ENCODE data around the gene TMEM86B. TPM values are rescaled to one million over a fixed set of nuclear protein-coding genes. Genes with fewer than 3 reads are reported as not detected.

Gene TMEM86B
- total RNA-seq, 1 donor from 2014 or later: 10.0 TPM

DNA sequence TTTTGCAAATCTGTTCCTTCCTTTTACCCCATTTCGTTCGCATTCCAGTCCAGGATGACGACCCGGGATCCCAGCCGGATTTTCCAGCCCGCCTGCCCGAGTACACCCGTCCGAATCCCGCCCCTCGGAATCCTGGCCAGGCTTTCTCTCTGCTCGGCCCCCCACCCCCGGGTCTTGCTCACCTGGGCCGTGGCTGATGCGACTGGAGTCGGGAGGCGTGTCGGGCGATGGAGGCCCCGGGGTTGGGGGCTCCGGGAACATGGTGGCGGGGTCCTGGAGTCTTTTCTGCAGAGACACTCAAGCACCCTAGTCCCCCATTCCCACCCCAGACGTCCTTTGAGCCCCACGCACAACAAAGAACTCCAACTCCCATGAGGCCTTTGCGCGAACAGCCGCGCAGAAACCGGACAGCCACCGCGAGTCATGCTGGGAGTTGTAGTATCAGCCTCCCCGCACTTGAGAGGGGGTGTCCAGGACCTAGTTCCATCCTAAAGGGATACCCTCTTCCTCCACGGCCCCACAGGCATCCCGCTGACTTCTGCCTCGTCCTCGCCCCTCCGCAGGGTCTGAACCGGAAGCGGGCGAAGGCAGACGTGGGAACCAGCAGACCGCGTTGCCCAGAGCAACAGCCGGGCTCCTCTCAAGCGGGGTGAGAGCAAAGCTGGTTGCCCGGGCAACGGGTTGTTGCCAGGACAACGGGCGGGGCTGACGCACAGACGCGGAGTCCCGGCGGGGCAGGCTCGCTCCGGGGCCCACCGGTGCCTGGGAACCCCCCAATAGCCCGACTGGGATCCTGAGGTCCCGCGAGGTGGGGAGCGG lies 49.6 kb downstream of the TMEM86B start:
- DNase-seq (ENCODE audit: low spot score, unreplicated experiment): peak; percentile 74
- H3K4me3 Mint-ChIP-seq (ENCODE audit: low read depth): peak overlapping the region; percentile 72
- H3K4me1 Mint-ChIP-seq (ENCODE audit: low read depth): peaks cover 2% of the 10 kb centered on the region
- peaks cover 82% of the 10 kb centered on the region for H3K27me3 Mint-ChIP-seq
- TF ChIP-seq, protein P1, sequence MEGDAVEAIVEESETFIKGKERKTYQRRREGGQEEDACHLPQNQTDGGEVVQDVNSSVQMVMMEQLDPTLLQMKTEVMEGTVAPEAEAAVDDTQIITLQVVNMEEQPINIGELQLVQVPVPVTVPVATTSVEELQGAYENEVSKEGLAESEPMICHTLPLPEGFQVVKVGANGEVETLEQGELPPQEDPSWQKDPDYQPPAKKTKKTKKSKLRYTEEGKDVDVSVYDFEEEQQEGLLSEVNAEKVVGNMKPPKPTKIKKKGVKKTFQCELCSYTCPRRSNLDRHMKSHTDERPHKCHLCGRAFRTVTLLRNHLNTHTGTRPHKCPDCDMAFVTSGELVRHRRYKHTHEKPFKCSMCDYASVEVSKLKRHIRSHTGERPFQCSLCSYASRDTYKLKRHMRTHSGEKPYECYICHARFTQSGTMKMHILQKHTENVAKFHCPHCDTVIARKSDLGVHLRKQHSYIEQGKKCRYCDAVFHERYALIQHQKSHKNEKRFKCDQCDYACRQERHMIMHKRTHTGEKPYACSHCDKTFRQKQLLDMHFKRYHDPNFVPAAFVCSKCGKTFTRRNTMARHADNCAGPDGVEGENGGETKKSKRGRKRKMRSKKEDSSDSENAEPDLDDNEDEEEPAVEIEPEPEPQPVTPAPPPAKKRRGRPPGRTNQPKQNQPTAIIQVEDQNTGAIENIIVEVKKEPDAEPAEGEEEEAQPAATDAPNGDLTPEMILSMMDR (IDR thresholded peaks at IDR 0.05; ENCODE audit: unreplicated experiment): no peak
- H3K9me3 Mint-ChIP-seq (ENCODE audit: low read depth): no peaks in the 10 kb centered on the region
- no peak overlapping the region for H3K27ac Mint-ChIP-seq
- no peaks in the 10 kb centered on the region for H3K36me3 Mint-ChIP-seq (ENCODE audit: insufficient read depth)

Small RNA genes within 50 kb of the gene (microRNA-seq; reads per million reads assigned to microRNA genes)
- not detected for gene MIR6802 (ENCODE audit: borderline number of aligned reads, unreplicated experiment)
- 3.0 reads per million for gene MIR6803 (ENCODE audit: borderline number of aligned reads, unreplicated experiment)
- 3.6 reads per million for gene MIR6804 (ENCODE audit: borderline number of aligned reads, unreplicated experiment)

Other genes with a start within 250 kb of the TMEM86B start
- gene GP6, start 190.5 kb downstream of the TMEM86B start, total RNA-seq: 0.18 and 0.34 TPM in 2 replicates
- 11.8 and 12.0 TPM in 2 replicates for gene RDH13, start 165.6 kb downstream of the TMEM86B start, total RNA-seq
- 14.4 and 21.5 TPM in 2 replicates for gene EPS8L1, start 152.9 kb downstream of the TMEM86B start, total RNA-seq
- gene PPP1R12C, start 111.1 kb downstream of the TMEM86B start, total RNA-seq: 110 and 118 TPM in 2 replicates
- gene TNNT1, start 79.6 kb downstream of the TMEM86B start, total RNA-seq: 4.6 and 5.5 TPM in 2 replicates
- 5.5 and 6.0 TPM in 2 replicates for gene TNNI3, start 71.0 kb downstream of the TMEM86B start, total RNA-seq
- gene DNAAF3, start 62.1 kb downstream of the TMEM86B start, total RNA-seq: 14.9 and 18.4 TPM in 2 replicates
- 4.3 and 4.8 TPM in 2 replicates for gene SYT5, start 48.5 kb downstream of the TMEM86B start, total RNA-seq
- gene PTPRH, start 19.3 kb downstream of the TMEM86B start, total RNA-seq: 0.43 and 1.6 TPM in 2 replicates
- 70.9 and 72.3 TPM in 2 replicates for gene PPP6R1, start 30.3 kb upstream of the TMEM86B start, total RNA-seq
- gene HSPBP1, start 51.3 kb upstream of the TMEM86B start, total RNA-seq: 46.1 and 46.9 TPM in 2 replicates
- 67.6 and 68.7 TPM in 2 replicates for gene BRSK1, start 55.2 kb upstream of the TMEM86B start, total RNA-seq
- gene TMEM150B, start 96.6 kb upstream of the TMEM86B start, total RNA-seq: not detected in 2 replicates
- 68.4 and 68.6 TPM in 2 replicates for gene KMT5C, start 111.1 kb upstream of the TMEM86B start, total RNA-seq
- gene COX6B2, start 126.0 kb upstream of the TMEM86B start, total RNA-seq: not detected in 2 replicates
- 0.09 TPM in 1 of 2 replicates, not detected in the other for gene GARIN5B, start 134.5 kb upstream of the TMEM86B start, total RNA-seq
- 2.2 and 2.8 TPM in 2 replicates for gene IL11, start 141.7 kb upstream of the TMEM86B start, total RNA-seq
- 2.3 and 4.3 TPM in 2 replicates for gene TMEM190, start 148.1 kb upstream of the TMEM86B start, total RNA-seq
- 5.0 and 5.6 TPM in 2 replicates for gene TMEM238, start 155.5 kb upstream of the TMEM86B start, total RNA-seq
- gene RPL28, start 157.2 kb upstream of the TMEM86B start, total RNA-seq: 1,450 and 1,547 TPM in 2 replicates
- gene UBE2S, start 179.0 kb upstream of the TMEM86B start, total RNA-seq: 69.9 and 77.2 TPM in 2 replicates
- 0.10 TPM in 1 of 2 replicates, not detected in the other for gene SHISA7, start 214.5 kb upstream of the TMEM86B start, total RNA-seq
- 36.3 and 36.6 TPM in 2 replicates for gene ISOC2, start 232.9 kb upstream of the TMEM86B start, total RNA-seq
- gene C19orf85, start 236.0 kb upstream of the TMEM86B start, total RNA-seq: not detected in 2 replicates
- gene ZNF628, start 247.9 kb upstream of the TMEM86B start, total RNA-seq: 12.9 and 16.8 TPM in 2 replicates